OCI-LY1 (cell line): Measurements from ENCODE around the gene POLE4.

Source experiments
- EZH2 ChIP-seq: fragments of 200-600 bp; sonication (generic), shearing (Covaris generic); IDR thresholded peaks from 2 replicates; pipeline ENCODE4 v1.8.0; 2017; ENCODE audit warnings: borderline replicate concordance, mixed run types, mild to moderate bottlenecking, antibody characterized with exemption, low read length, moderate library complexity, mixed read lengths
- TF ChIP-seq, protein P1 (sequence below): fragments of 200-600 bp; sonication (generic), shearing (Covaris generic); IDR thresholded peaks from 2 replicates; pipeline ENCODE4 v1.5.1; 2017; ENCODE audit warnings: mild to moderate bottlenecking, antibody characterized with exemption, low read length, moderate library complexity, mixed read lengths

DNA sequence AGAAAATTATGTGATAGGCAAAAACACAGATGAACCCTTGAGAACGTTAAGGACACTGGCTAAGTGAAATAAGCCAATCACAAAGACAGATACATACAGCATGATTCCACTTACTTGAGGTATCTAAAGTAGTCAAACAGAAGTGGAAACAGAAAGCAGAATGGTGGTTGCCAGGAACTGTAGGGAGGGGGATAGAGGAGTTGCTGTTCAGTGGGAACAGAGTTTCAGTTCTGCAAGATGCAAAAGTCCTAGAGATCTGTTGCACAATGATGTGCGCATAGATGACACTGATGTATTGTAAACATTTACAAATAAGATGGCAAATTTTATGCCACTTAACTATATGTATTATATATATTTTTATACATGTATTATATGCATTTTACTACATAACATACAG is 59.7 kb downstream of the POLE4 start:
- TF ChIP-seq, protein P1, sequence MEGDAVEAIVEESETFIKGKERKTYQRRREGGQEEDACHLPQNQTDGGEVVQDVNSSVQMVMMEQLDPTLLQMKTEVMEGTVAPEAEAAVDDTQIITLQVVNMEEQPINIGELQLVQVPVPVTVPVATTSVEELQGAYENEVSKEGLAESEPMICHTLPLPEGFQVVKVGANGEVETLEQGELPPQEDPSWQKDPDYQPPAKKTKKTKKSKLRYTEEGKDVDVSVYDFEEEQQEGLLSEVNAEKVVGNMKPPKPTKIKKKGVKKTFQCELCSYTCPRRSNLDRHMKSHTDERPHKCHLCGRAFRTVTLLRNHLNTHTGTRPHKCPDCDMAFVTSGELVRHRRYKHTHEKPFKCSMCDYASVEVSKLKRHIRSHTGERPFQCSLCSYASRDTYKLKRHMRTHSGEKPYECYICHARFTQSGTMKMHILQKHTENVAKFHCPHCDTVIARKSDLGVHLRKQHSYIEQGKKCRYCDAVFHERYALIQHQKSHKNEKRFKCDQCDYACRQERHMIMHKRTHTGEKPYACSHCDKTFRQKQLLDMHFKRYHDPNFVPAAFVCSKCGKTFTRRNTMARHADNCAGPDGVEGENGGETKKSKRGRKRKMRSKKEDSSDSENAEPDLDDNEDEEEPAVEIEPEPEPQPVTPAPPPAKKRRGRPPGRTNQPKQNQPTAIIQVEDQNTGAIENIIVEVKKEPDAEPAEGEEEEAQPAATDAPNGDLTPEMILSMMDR: no peak
- no peak for TF ChIP-seq EZH2
